ENCODE results near the gene UBE2J2.

UBE2J2 gene

DNA sequence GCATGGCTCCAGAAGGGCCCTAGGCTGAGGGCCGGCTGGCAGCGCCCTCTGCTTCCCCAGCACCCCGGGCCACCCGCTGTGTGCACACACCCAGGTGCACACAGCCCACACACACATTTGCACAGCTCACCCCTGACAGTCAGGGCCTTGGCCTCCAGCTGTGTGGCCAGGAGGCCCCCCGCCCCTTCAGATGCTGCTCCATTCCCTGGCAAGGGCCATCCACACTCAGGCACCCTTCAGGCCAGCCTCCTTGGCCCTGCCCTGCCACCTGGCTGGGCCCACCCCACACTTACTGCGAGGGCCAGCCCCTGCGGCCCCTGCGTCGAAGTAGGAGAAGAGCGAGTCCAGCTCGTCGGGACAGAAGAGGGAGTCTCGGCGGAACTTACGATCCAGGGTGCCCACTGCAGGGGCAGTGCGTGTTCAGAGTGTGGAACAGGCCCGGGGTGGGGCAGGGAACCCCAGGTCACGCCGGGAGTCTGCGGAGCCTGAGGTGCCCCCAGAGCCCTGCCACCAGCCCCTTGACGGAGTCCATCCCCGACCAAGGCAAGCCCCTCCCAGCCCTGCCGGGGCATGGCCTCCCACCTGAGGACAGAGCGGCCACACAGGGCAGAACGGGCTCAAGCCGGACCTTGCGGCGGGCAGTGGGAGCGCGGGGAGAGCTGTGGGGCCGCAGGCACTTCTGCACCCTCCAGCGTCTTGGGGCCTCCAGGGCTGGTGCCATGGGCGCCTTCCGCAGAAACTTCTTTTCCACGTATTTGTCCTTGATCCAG lies 21.7 kb upstream of the UBE2J2 start:
- no peak for DNase-seq

DNA sequence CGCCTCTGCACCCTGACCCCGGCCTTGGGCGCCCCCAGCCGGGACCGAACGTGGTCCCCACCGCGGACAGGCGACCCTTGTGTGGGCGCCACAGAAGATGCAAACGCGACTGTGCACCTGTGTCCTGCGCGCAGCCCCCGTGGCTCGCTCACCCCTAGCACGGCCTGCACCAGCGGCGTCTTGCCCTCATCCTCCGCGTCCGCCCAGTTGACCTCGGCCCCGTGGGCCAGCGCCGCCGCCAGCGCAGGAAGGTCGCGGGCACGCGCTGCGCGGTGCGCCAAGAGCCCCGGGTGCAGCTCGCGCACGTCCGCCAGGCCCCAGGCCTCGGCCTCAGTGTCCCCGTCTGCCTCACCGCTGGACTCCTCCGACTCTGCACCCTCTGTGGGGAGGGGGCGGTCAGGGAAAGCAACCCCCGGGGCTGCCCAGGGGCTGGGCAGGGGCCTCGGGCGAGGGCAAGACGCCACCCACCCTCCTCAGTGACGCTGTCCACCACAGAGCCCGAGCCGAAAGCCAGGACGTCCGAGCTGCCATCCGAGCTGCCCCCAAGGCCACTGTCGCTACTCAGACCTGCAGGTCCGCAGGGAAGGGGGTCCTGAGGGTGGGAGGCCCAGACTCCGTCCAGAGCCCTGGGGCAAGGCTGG lies 20.7 kb upstream of the UBE2J2 start:
- DNase-seq: no peak

DNA sequence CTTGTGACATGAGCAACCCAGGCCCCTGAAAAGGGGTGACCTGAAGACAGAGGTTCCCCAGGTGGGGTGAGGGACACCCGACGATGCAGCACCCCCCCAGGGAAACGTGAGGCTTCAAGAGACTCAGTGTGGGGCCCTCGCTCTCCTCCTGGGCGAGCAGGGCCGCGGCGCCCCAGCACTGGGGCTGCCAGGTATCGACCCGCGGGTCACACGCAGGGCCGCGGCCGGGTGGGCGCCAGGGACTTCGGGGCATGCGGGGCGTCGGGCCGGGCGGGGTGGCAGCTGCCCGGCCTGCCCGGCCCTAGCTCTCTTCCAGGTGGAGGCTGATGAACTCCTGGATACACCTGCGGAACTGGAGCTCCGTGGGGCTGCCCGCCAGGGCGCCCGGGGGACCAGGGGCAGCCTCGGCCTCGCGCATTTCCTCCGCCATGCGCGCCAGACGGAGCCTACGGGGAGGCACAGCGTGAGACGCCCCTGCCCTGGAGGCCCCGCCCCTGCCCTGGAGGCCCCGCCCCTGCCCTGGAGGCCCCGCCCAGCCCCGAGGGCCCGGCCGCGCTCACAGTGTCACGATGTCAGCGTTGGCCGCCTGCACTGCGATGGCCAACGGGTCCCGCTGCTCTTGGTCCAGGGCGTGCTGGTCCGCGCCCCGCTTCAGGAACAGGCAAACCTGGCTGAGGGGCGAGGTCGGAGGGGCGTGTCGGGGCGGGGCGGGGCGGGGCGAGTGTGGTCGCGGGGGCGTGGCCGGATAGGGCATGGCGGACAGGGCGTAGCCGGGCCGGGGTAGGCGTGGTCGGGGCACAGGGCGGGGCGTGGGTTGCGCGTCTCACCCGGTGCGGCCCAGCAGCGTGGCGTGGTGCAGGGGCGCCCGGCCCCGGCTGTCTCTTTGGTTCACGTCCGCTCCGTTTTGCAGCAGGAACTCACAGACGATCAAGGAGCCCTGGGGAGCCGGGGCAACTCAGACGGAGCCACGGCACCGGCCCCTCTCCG lies 19.9 kb upstream of the UBE2J2 start:
- no peak for DNase-seq

DNA sequence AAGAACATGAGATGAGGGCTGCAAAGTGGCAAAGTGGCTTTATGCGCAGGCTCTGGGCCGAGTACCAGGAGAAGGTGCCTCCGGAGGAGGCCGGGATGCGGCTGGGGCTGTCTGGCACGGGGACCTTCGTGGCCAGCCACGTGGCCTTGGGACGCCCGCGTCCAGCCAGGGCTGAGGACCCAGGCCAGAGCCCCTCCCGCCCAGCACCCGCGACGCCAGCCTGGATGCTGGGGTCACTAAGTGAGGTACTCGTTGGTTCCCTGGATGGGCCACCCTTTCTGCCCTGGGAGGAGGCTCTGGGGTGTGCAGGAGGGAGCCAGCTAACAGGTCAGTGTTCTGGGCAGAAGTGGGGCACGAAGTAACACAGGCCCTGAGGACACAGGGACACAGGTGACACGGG lies 19.2 kb upstream of the UBE2J2 start:
- DNase-seq: no peak

DNA sequence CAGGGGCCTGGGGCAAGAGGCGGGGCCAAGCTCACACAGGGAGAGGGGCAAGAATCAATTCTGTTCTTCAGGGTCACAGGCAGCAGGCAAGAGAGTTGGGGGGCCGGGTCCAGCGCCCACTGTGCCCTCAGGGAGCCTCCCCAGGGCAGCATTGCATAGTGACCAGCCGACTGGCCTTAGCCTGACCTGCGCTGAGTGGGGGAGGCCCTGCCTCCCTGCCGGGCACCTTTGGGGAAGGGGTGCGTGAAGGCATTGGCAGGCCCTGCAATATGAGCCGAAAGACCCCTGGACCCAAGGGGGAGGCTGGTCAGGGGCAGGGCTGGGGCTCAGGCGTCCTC lies 18.8 kb upstream of the UBE2J2 start:
- DNase-seq: no peak

DNA sequence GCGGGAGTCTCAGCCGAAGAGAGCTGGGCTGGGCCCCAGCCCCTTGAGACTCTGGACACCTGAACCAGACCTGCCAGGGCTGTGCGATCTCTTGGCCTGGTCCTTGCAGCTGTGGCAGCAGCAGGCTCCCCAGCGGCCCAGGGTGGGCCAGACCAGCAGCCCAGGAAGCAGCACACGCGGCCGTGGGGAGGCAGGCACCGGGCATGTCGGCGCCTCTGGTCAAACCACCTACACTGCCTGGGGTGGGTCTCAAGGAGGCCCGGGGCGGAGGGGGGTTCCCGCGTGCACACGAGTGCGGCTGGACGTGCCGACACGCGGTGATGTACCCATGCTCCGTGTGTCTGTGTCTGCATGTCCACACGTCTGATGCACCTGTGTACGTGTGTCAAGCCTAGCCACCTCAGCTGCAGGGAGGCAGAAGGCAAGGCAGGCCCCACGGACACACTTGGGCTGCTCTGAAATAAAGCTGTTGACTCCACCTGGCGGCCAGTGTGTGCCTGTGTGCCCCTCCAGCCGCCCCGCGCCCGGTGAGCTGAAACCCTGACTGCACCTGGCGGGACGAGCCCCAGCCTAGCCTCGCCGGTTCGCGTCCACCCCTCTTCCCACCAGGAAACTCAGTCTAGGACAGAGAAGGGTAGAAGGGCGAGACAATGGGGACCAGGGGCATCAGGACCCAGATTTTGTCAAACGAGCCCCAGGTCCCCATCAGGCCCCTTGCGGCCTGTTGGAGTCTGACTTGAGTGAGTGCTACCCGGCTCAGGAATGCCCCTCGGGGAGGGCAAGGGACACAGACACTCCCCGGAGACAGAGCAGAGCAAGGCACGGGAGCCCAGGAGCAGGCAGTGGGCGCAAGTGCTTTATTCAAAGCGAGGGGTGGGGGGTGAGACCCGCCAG lies 18.1 kb upstream of the UBE2J2 start:
- no peak for DNase-seq

DNA sequence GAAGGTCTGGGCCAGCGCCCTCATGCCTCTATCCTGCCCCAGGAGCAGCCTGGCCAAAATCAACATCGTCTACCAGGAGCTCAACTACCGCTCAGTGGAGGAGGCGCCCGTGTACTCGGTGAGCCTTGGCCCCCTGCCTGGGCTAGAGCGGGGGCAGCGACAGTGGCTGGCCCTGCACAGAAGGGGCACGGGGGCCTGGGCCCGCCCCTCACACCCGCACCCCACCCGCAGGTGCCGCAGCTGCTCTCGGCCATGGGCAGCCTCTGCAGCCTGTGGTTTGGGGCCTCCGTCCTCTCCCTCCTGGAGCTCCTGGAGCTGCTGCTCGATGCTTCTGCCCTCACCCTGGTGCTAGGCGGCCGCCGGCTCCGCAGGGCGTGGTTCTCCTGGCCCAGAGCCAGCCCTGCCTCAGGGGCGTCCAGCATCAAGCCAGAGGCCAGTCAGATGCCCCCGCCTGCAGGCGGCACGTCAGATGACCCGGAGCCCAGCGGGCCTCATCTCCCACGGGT lies 17.4 kb upstream of the UBE2J2 start:
- DNase-seq: no peak

DNA sequence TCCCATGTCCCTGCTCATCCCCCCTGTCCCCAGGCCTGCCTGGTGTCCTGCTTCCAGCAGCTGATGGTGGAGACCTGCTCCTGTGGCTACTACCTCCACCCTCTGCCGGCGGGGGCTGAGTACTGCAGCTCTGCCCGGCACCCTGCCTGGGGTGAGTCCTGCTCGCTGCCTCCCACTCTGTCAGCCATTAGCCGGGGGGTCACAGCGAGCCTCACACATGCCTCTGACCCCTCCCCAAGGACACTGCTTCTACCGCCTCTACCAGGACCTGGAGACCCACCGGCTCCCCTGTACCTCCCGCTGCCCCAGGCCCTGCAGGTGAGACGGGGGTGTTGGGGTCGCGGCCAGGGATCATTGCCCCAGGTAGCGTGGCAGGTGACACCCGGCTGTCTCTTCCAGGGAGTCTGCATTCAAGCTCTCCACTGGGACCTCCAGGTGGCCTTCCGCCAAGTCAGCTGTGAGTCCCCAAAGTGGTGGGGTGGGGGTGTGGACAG lies 16.6 kb upstream of the UBE2J2 start:
- DNase-seq: peak; percentile 72

DNA sequence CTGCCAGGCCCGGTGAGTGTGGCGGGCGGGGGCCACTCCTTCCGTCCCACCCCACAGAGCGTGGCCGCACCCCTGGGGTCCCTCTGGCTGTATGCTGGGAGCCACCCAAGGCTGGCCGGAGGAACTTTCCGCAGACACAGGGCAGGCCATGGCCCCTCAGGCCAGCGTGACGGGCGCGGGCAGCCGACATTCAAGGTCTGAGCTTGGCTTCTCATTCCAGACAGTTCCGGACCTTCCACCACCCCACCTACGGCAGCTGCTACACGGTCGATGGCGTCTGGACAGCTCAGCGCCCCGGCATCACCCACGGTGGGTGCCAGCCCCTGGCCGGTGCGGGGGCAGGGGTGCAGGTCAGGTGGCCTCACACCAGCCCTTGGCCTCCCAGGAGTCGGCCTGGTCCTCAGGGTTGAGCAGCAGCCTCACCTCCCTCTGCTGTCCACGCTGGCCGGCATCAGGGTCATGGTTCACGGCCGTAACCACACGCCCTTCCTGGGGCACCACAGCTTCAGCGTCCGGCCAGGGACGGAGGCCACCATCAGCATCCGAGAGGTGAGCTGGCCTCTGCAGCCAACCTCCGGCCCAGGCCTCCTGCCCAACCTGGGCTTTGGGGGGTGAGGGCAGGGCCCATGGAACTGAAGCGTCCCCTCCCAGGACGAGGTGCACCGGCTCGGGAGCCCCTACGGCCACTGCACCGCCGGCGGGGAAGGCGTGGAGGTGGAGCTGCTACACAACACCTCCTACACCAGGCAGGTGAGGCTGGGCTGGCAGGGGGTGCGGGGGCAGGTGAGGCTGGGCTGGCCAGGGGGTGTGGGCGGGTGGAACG lies 13.8 kb upstream of the UBE2J2 start:
- no peak for DNase-seq

DNA sequence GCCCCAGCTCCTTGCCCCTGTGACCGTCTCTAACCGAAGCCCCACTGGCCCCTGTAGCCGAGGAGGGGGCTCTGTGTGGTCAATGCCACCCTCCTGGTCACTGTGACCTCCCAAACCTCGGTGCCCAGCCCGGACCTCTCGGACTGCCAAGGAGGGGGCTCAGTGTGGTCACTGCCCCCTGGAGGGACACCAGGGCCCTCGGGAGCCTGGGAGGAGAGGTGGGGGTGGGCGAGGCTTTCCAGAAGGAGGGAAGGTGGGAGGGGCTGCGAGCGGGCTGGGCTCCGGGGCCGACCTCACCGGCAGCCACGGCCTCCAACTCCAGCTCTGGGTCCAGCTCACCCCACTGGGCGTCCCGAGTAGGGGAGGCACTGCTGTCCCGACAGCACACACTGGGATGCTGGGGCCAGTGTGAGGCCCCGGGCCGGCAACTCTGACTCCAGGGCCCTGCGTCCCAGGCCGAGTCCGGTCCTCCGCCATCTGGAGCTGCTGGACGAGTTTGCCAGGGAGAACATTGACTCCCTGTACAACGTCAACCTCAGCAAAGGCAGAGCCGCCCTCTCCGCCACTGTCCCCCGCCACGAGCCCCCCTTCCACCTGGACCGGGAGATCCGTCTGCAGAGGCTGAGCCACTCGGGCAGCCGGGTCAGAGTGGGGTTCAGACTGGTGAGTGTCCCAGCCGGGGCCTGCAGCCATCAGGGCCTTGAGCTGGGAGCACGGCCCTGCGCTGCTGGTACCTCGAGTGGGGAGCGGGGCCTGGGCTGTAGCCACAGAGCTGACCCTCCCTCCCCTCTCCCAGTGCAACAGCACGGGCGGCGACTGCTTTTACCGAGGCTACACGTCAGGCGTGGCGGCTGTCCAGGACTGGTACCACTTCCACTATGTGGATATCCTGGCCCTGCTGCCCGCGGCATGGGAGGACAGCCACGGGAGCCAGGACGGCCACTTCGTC lies 12.9 kb upstream of the UBE2J2 start:
- DNase-seq: no peak

DNA sequence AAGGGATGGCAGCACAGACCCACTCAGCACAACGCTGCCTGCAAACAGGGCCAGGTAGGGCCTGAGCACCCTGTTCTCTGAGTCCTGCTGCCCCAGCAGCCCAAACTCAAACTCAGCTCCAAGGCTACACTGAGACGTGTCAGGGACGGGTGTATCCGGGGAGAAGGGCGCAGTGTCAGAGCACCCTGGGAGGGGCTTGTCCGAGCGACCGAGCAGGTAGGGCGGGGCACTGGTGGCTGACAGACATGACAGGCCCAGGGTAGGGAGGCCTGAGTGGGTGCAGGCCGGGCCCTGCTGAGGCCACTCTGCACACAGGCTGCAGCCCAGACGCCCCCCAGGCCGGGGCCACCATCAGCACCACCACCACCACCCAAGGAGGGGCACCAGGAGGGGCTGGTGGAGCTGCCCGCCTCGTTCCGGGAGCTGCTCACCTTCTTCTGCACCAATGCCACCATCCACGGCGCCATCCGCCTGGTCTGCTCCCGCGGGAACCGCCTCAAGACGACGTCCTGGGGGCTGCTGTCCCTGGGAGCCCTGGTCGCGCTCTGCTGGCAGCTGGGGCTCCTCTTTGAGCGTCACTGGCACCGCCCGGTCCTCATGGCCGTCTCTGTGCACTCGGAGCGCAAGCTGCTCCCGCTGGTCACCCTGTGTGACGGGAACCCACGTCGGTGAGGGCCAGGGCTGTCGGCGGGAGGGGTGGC lies 12.1 kb upstream of the UBE2J2 start:
- DNase-seq: no peak

DNA sequence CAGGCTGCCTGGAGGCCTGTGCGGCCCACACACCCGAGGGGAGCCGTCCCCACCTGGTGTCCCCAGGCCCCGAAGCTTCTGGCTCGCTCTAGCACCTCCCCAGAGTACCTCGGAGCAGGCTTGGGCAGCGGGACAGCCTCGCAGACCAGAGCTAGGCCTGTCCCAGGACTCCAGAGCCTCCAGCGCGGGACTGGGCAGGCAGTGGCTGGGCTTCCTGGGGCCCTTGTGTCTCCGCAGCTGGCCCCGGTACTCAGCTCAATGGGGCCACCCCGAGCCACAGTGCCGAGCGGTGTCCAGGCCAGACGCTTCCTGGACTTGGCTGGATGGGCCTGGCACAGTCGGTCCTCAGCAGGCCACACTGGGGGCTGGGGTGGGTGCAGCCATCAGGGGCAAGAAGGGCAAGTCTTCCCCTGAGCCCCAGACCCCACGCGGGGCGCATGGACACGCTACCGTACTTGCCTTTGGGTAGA lies 11.5 kb upstream of the UBE2J2 start:
- DNase-seq: no peak

DNA sequence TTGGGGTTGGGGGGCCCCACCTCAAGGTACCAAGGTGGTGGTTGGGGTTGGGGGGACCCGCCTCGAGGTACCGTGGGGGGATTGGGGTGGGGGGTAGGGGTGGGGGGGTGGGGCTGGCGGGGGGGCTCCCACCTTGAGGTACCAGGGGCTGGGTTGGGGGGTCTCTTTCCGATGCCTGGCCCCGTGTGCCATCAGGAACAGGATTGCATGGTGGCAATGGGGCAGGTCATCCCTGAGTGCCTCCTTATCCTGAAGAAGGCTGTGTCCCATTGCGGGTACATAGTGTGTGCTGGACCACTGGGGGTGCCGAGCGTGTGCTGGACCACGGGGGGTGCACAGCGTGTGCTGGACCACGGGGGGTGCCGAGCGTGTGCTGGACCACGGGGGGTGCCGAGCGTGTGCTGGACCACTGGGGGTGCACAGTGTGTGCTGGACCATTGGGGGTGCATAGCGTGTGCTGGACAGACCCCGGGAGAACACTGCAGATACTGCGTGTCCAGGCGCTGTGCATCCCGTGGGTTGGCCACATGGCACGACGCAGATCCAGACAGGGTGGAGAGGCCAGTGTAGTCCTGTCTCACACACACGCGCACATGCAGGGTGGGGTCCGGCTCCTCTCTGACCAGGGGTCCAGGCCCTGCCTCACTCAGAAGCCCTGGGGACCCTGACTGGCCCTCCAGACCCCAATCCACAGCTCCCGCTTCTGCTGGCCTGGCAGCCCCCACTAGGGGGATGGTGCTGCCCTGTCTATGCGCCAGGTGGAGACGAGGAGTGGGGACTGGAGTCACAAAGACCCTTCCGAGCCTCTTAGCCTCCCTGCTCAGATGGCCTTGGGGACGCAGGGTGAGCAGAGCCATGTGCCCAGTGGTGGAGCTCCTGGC lies 10.8 kb upstream of the UBE2J2 start:
- DNase-seq: no peak

DNA sequence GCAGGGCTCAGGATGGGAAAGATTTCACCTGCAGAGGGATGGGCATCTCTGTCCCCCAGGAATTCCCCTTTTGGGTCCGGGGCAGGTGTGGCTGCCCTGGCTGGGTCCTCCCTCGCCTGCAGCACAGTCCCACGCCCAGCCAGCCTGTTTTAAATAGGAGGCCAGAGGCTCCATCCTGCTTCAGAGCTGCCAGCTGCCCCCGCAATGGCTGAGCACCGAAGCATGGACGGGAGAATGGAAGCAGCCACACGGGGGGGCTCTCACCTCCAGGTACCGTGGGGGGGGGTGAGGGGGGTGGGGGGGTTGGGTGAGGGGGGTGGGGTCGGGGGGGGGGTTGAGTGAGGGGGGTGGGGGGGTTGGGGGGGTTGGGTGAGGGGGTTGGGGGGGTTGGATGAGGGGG lies 10.2 kb upstream of the UBE2J2 start:
- DNase-seq: no peak

DNA sequence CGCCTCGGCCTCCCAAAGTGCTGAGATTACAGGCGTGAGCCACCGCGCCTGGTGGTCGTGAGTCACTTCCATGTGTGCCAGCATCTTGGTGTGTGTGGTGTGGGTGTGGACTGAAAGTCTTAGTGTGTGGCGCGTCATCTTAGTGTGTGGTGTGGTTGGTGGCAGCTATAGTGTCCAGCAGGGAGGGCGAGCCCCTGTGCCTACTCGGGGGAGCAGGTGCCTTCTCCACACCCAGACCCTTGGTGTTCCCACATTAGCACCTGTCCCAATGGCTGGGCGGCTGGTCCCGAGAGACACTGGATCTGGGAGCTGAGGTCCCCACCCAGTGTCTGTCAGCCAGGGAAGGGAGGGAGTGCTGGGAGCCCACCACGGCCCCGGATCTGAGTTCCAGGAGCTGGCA lies 9.3 kb upstream of the UBE2J2 start:
- no peak for DNase-seq

DNA sequence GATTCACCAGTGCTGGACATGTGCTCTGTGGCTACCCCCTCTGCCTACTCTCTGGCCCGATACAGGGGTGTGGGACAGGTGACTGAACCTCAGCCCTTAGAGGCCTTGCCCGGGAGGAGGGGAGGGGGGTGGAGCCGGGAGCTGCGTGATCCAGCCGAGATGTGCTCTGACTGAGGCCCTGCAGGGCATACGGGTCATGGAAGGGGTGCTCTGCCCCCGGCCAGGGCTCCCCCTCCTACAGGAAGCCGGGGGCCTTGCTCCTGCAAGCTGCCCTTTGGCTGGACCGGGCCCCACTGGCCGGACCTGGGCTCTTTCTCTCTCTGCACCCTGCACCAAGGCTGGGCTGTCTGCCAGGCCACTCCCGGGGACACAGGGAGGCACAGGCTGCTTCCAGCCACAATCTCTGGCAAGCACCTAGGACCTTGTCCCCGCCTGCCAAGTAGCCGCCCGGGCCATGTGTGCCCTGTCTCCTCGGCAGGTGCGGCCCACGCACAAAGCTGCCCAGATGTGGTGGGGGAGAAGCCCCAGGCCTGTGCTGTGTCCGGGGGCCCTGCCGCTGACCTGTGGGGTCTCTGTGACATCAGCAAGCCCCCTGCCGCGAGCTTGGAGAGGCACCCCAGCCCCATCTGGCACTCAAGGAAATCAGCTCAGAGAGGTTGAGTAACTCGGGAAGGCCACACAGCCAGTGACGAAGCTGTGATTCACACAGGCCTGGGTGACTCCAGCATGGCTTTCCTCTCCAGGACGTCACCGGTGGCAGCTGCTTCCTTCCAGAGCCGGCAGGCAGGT lies 8.1 kb upstream of the UBE2J2 start:
- no peak for DNase-seq

DNA sequence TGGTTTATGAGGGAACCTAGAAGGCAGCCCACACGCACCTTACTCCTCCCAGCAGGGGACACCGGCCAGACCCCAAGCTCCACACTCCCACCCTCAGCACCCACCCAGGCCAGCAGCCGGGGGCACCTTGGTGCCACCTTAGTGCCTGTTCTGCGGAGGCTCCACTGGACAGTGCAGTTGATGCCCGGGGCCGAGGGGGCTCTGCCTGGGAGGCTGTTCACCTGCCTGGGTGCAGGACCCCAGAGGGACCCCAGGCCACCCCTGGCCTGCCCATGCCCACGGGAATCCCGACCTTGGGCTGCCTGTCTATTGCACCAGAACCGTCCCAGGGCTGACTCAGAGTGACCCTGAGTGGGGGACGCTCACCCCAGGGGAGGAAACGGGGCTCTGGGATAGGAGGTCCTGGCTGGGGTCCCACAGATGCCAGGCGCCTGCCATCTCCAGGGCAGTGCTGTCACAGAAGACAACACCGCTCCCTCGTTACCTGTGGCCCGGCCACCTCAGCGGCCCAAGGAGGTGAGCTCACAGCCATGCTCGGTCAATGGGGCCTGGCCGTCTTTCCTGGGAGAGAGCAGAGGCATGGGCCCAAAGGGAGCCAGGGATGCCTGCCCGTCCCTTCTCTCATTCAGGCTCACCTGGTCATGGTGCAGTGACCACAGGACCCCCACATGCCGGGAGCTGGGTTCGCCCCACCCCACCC lies 7.3 kb upstream of the UBE2J2 start:
- no peak for DNase-seq
